ENCODE measurements around the gene UNC5C.

The UNC5C gene

GRCh38 chr4:95507561-95507960 lies 41.2 kb downstream of the UNC5C start:
- in situ Hi-C loops (cut with MboI; ENCODE audit: low pct_unique_long_range_greater_than_20kb, low sequenced_read_pairs, unreplicated experiment): no loop called here
- DNase-seq (ENCODE audit: low spot score): no peak
- no peak for TF ChIP-seq CTCF (IDR thresholded peaks at IDR 0.05; ENCODE audit: extremely low read depth, insufficient read depth, missing control alignments)

- no peak for DNase-seq (ENCODE audit: low spot score)
- in situ Hi-C loops (cut with MboI; ENCODE audit: low pct_unique_long_range_greater_than_20kb, low sequenced_read_pairs, unreplicated experiment): no loop called here
- TF ChIP-seq CTCF (IDR thresholded peaks at IDR 0.05; ENCODE audit: extremely low read depth, insufficient read depth, missing control alignments): no peak
Observed at GRCh38 chr4:95507147-95507546, 41.6 kb downstream of the UNC5C start.

GRCh38 chr4:95506264-95506663 lies 42.5 kb downstream of the UNC5C start:
- TF ChIP-seq CTCF (IDR thresholded peaks at IDR 0.05; ENCODE audit: extremely low read depth, insufficient read depth, missing control alignments): no peak
- in situ Hi-C loops (cut with MboI; ENCODE audit: low pct_unique_long_range_greater_than_20kb, low sequenced_read_pairs, unreplicated experiment): no loop called here
- no peak for DNase-seq (ENCODE audit: low spot score)

- TF ChIP-seq CTCF (IDR thresholded peaks at IDR 0.05; ENCODE audit: extremely low read depth, insufficient read depth, missing control alignments): no peak
- in situ Hi-C loops (cut with MboI; ENCODE audit: low pct_unique_long_range_greater_than_20kb, low sequenced_read_pairs, unreplicated experiment): no loop called here
- no peak for DNase-seq (ENCODE audit: low spot score)
Observed at GRCh38 chr4:95505799-95506198, 43.0 kb downstream of the UNC5C start.

GRCh38 chr4:95505151-95505550 lies 43.6 kb downstream of the UNC5C start:
- no peak for DNase-seq (ENCODE audit: low spot score)
- no peak for TF ChIP-seq CTCF (IDR thresholded peaks at IDR 0.05; ENCODE audit: extremely low read depth, insufficient read depth, missing control alignments)
- in situ Hi-C loops (cut with MboI; ENCODE audit: low pct_unique_long_range_greater_than_20kb, low sequenced_read_pairs, unreplicated experiment): no loop called here

- in situ Hi-C loops (cut with MboI; ENCODE audit: low pct_unique_long_range_greater_than_20kb, low sequenced_read_pairs, unreplicated experiment): no loop called here
- no peak for TF ChIP-seq CTCF (IDR thresholded peaks at IDR 0.05; ENCODE audit: extremely low read depth, insufficient read depth, missing control alignments)
- DNase-seq (ENCODE audit: low spot score): no peak
Observed at GRCh38 chr4:95504501-95504900, 44.3 kb downstream of the UNC5C start.

GRCh38 chr4:95500361-95500760 lies 48.4 kb downstream of the UNC5C start:
- DNase-seq (ENCODE audit: low spot score): no peak
- TF ChIP-seq CTCF (IDR thresholded peaks at IDR 0.05; ENCODE audit: extremely low read depth, insufficient read depth, missing control alignments): no peak
- in situ Hi-C loops (cut with MboI; ENCODE audit: low pct_unique_long_range_greater_than_20kb, low sequenced_read_pairs, unreplicated experiment): no loop called here

Measured in GM13977 (cell line).